ENCODE results near the gene HOXD3.
A peak's percentile ranks its signal among the peaks of the same experiment; 100 is the strongest.

GRCh38 chr2:176175709-176176607, 18.9 kb downstream of the HOXD3 start:
- peak; percentile 64 for TF ChIP-seq EZH2 (IDR thresholded peaks at IDR 0.05; ENCODE audit: low read depth, unreplicated experiment)
- no peak for TF ChIP-seq CTCF (conservative IDR thresholded peaks at IDR 0.05; ENCODE audit: low read depth in 2 of 2)
- no peak for TF ChIP-seq REST (IDR thresholded peaks at IDR 0.05; ENCODE audit: unreplicated experiment)
